ENCODE measurements around the gene ADNP2. TPM values are rescaled to one million over a fixed set of nuclear protein-coding genes. Genes with fewer than 3 reads are reported as not detected.

Gene ADNP2
- total RNA-seq, 1 experiment from 2014 or later = 12.6 TPM

DNA sequence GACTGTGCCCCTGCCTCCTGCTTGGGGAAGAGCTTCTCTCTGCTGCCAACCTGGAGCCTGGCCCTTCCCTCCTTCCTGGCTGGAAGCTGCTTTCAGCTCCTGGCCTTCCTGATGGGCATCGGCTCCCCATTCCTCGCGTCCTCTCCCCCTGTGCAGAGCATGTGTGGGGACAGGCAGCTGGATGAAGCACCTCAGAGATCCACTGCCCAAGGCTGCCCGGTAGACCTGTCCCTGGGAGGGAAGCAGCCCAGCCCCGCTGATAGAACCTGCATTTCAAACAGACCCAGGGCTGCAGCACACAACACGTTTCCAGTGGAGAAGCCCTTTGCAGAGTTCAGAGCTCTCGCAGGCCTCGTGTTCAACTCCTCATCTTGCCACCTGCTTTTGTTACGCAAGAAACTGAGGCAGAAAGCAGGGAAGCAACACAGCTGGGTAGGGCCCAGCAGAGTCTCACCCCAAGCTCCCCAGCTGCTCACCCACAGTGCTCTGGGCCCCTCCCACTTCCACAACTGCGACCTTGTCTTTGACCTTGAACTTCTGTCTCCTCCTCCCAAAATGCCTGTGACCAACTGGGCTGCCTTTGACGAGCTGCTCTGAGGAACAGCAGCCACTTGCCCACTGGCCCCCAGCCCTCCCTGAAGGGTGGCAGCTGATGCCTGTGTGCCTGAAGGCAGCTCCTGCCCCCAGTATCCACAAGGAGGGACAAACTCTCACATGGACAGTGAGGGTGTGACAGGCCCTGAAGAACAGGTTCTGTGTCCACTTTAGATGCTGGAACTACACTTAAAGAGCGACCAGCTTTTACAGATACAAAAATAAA lies 72.8 kb downstream of the ADNP2 start:
- no peak for DNase-seq
- Histone ChIP-seq H3K27me3 (ENCODE audit: insufficient read depth, low read depth) (peaks cover 79% of the 10 kb centered on the region), H3K9me3 (ENCODE audit: insufficient read depth, low read depth) (no peaks in the 10 kb centered on the region), H3K4me2 (no peak overlapping the region), H3K4me3 (no peak overlapping the region), H3K4me1 (replicated peaks; ENCODE audit: insufficient read depth) (no peaks in the 10 kb centered on the region), H3K27ac (no peak overlapping the region), H4K20me1 (ENCODE audit: insufficient read depth) (no peaks in the 10 kb centered on the region), H3K36me3 (ENCODE audit: low read depth) (no peaks in the 10 kb centered on the region), H3K9me2 (ENCODE audit: insufficient read depth) (no peaks in the 10 kb centered on the region), H3F3A (ENCODE audit: insufficient read depth, low read depth) (no peaks in the 10 kb centered on the region), H3K79me2 (ENCODE audit: low read depth) (no peaks in the 10 kb centered on the region), H2AFZ (no peak overlapping the region)
- BruUV-seq (replicated peaks) = no TSS peak
- intact Hi-C loops (cut with micrococcal nuclease; ENCODE audit: unreplicated experiment) = no loop called here
- ChIA-PET POLR2A (ENCODE audit: unreplicated experiment) (no interaction called here), CTCF (no interaction called here)
- no peak for TF ChIP-seq EZH2 (IDR thresholded peaks at IDR 0.05; ENCODE audit: low read depth)
- TF ChIP-seq, protein P1, sequence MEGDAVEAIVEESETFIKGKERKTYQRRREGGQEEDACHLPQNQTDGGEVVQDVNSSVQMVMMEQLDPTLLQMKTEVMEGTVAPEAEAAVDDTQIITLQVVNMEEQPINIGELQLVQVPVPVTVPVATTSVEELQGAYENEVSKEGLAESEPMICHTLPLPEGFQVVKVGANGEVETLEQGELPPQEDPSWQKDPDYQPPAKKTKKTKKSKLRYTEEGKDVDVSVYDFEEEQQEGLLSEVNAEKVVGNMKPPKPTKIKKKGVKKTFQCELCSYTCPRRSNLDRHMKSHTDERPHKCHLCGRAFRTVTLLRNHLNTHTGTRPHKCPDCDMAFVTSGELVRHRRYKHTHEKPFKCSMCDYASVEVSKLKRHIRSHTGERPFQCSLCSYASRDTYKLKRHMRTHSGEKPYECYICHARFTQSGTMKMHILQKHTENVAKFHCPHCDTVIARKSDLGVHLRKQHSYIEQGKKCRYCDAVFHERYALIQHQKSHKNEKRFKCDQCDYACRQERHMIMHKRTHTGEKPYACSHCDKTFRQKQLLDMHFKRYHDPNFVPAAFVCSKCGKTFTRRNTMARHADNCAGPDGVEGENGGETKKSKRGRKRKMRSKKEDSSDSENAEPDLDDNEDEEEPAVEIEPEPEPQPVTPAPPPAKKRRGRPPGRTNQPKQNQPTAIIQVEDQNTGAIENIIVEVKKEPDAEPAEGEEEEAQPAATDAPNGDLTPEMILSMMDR (conservative IDR thresholded peaks at IDR 0.05) = no peak

GRCh38 chr18:80182855-80183254 lies 73.8 kb downstream of the ADNP2 start:
- Histone ChIP-seq H3K4me1 (replicated peaks; ENCODE audit: insufficient read depth) (no peaks in the 10 kb centered on the region), H3K9me2 (ENCODE audit: insufficient read depth) (no peaks in the 10 kb centered on the region), H3K9me3 (ENCODE audit: insufficient read depth, low read depth) (no peaks in the 10 kb centered on the region), H4K20me1 (ENCODE audit: insufficient read depth) (no peaks in the 10 kb centered on the region), H3K27ac (no peak overlapping the region), H3F3A (ENCODE audit: insufficient read depth, low read depth) (no peaks in the 10 kb centered on the region), H3K27me3 (ENCODE audit: insufficient read depth, low read depth) (peaks cover 80% of the 10 kb centered on the region), H2AFZ (no peak overlapping the region), H3K79me2 (ENCODE audit: low read depth) (no peaks in the 10 kb centered on the region), H3K36me3 (ENCODE audit: low read depth) (no peaks in the 10 kb centered on the region), H3K4me3 (no peak overlapping the region), H3K4me2 (no peak overlapping the region)
- POLR2A ChIA-PET (ENCODE audit: unreplicated experiment) = no interaction called here
- no peak for DNase-seq
- CTCF ChIA-PET = no interaction called here
- no TSS peak for BruUV-seq (replicated peaks)
- TF ChIP-seq, protein P1 (conservative IDR thresholded peaks at IDR 0.05) = no peak
- no peak for TF ChIP-seq EZH2 (IDR thresholded peaks at IDR 0.05; ENCODE audit: low read depth)
- intact Hi-C loops (cut with micrococcal nuclease; ENCODE audit: unreplicated experiment) = no loop called here

DNA sequence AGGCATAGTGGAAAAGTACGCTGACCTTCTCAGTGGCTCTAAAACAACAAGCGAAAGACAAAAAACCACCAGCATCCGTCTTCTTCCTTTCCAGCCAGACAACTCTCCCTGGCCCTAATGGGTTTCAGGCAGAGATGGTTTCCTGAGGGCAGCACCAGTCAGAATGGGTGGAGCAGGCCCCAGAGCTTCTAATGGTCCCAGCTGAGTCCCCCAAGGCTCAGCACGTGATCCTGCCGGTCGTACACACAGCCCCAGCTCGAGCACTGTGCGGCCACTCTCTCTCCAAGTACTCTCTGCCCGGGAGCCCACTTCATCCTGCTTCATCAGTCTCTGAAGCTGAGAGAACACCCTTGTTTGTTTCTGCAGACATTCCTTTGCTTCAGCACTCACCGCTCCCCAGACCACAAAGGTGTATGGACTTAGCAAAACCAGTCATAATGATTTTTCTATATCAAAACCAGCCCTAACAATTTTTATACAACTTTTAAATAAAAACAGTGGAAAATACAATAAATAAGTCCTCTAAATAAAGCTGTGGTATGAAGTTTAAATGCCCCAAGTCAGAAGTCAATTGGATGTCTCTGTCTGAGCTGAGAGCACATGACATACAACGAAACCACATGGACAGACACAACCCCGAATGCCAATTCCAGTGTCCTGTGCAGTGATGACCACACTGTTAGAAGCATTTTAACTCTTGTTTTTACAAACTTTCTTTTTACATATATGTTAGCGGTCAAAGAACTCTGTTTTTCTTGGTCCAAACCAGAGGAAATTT lies 74.4 kb downstream of the ADNP2 start:
- no peak for DNase-seq
- Histone ChIP-seq H3F3A (ENCODE audit: insufficient read depth, low read depth) (no peaks in the 10 kb centered on the region), H3K4me3 (no peak overlapping the region), H3K9me2 (ENCODE audit: insufficient read depth) (no peaks in the 10 kb centered on the region), H3K4me2 (no peak overlapping the region), H3K27ac (no peak overlapping the region), H3K36me3 (ENCODE audit: low read depth) (no peaks in the 10 kb centered on the region), H4K20me1 (ENCODE audit: insufficient read depth) (no peaks in the 10 kb centered on the region), H3K79me2 (ENCODE audit: low read depth) (no peaks in the 10 kb centered on the region), H2AFZ (no peak overlapping the region), H3K27me3 (ENCODE audit: insufficient read depth, low read depth) (peaks cover 80% of the 10 kb centered on the region), H3K4me1 (replicated peaks; ENCODE audit: insufficient read depth) (no peaks in the 10 kb centered on the region), H3K9me3 (ENCODE audit: insufficient read depth, low read depth) (no peaks in the 10 kb centered on the region)
- CTCF ChIA-PET = no interaction called here
- BruUV-seq (replicated peaks) = no TSS peak
- intact Hi-C loops (cut with micrococcal nuclease; ENCODE audit: unreplicated experiment) = no loop called here
- POLR2A ChIA-PET (ENCODE audit: unreplicated experiment) = no interaction called here
- TF ChIP-seq, protein P1 (conservative IDR thresholded peaks at IDR 0.05) = no peak
- no peak for TF ChIP-seq EZH2 (IDR thresholded peaks at IDR 0.05; ENCODE audit: low read depth)
